Liver (tissue), 9 donors: Measurements from ENCODE around the gene ZFP36. TPM values are rescaled to one million over a fixed set of nuclear protein-coding genes. Genes with fewer than 3 reads are reported as not detected.
A peak's percentile ranks its signal among the peaks of the same experiment; 100 is the strongest.

Experiments used
- DNase-seq: peaks from one replicate; pipeline ENCODE4 v3.0.0-alpha.2; 2017; ENCODE audit warnings: low spot score
- H3K27ac ChIP-seq, 2 donors: one replicate each; pipeline ENCODE4 v1.7.0; 2013; ENCODE audit warnings: inconsistent platforms in 2 of 2, low read length in 2 of 2, control low read depth in 1 of 2, low read depth in 1 of 2, mild to moderate bottlenecking in 1 of 2
- H3K27me3 ChIP-seq, 4 donors: one replicate each; pipeline versions ENCODE4 v1.6.1 to v1.7.0; 2013; ENCODE audit warnings: low read length in 3 of 4, inconsistent platforms in 1 of 4, mild to moderate bottlenecking in 1 of 4, moderate library complexity in 1 of 4; ENCODE audit not compliant: control insufficient read depth in 4 of 4, insufficient read depth in 4 of 4
- H3K36me3 ChIP-seq, 4 donors: one replicate each; pipeline versions ENCODE4 v1.6.1 to v1.7.0; 2013; ENCODE audit warnings: low read length in 3 of 4, mild to moderate bottlenecking in 3 of 4, low read depth in 1 of 4, moderate library complexity in 1 of 4; ENCODE audit not compliant: control insufficient read depth in 4 of 4, insufficient read depth in 3 of 4
- H3K4me1 ChIP-seq, 4 donors: one replicate each; pipeline versions ENCODE4 v1.6.1 to v1.7.0; 2013; ENCODE audit warnings: low read length in 3 of 4, mild to moderate bottlenecking in 3 of 4, moderate library complexity in 1 of 4; ENCODE audit not compliant: control insufficient read depth in 4 of 4, insufficient read depth in 4 of 4
- H3K4me3 ChIP-seq, 3 donors: one replicate each; pipeline versions ENCODE4 v1.6.1 to v1.7.0; 2013; ENCODE audit warnings: low read length in 3 of 3, control low read depth in 1 of 3, low read depth in 1 of 3, mild to moderate bottlenecking in 1 of 3
- H3K9ac ChIP-seq, 2 donors: one replicate each; pipeline ENCODE4 v1.7.0; 2013; ENCODE audit warnings: low read length in 2 of 2, mild to moderate bottlenecking in 2 of 2, moderate library complexity in 2 of 2, control low read depth in 1 of 2, low read depth in 1 of 2
- H3K9me3 ChIP-seq, 4 donors: one replicate each; pipeline versions ENCODE4 v1.6.1 to v1.7.0; 2013; ENCODE audit warnings: low read length in 3 of 4; ENCODE audit not compliant: control insufficient read depth in 4 of 4
- CTCF ChIP-seq: fragments of 150-350 bp; IDR thresholded peaks from 2 replicates; pipeline ENCODE4 v1.5.1; 2017; ENCODE audit warnings: improper control_type of control experiment, low read depth, low read length; ENCODE audit not compliant: missing input control
- EGR1 ChIP-seq, 2 donors: IDR thresholded peaks; 2 replicates each; pipeline ENCODE4 v1.6.1; 2016 to 2018; ENCODE audit warnings: antibody characterized with exemption in 2 of 2, low read depth in 2 of 2
- FOXA1 ChIP-seq: IDR thresholded peaks from 2 replicates; pipeline ENCODE4 v1.6.1; 2016; ENCODE audit warnings: antibody characterized with exemption
- FOXA2 ChIP-seq: IDR thresholded peaks from 2 replicates; pipeline ENCODE4 v1.6.1; 2016; ENCODE audit warnings: antibody characterized with exemption
- GABPA ChIP-seq, 2 donors: IDR thresholded peaks in 1 of 2; conservative IDR thresholded peaks in 1 of 2; 2 replicates each; pipeline ENCODE4 v1.6.1; 2016; ENCODE audit warnings: antibody characterized with exemption in 2 of 2, mild to moderate bottlenecking in 1 of 2, moderate library complexity in 1 of 2
- HNF4A ChIP-seq, 2 donors: conservative IDR thresholded peaks; 2 replicates each; pipeline ENCODE4 v1.6.1; 2016; ENCODE audit warnings: antibody characterized with exemption in 2 of 2, mild to moderate bottlenecking in 2 of 2
- HNF4G ChIP-seq: IDR thresholded peaks from 2 replicates; pipeline ENCODE4 v1.6.1; 2016; ENCODE audit warnings: antibody characterized with exemption
- JUND ChIP-seq, 2 donors: IDR thresholded peaks; 2 replicates each; pipeline ENCODE4 v1.6.1; 2016; ENCODE audit warnings: antibody characterized with exemption in 2 of 2
- MAX ChIP-seq: IDR thresholded peaks from 2 replicates; pipeline ENCODE4 v1.6.1; 2016; ENCODE audit warnings: antibody characterized with exemption
- NR2F2 ChIP-seq: IDR thresholded peaks from 2 replicates; pipeline ENCODE4 v1.6.1; 2016; ENCODE audit warnings: antibody characterized with exemption
- RAD21 ChIP-seq, 2 donors: IDR thresholded peaks; 2 replicates each; pipeline ENCODE4 v1.6.1; 2016; ENCODE audit warnings: antibody characterized with exemption in 2 of 2, mild to moderate bottlenecking in 2 of 2
- RXRA ChIP-seq, 2 donors: IDR thresholded peaks; 2 replicates each; pipeline ENCODE4 v1.6.1; 2017 to 2018; ENCODE audit warnings: antibody characterized with exemption in 2 of 2, mild to moderate bottlenecking in 1 of 2
- SP1 ChIP-seq: IDR thresholded peaks from 2 replicates; pipeline ENCODE4 v1.6.1; 2018; ENCODE audit warnings: antibody characterized with exemption, mild to moderate bottlenecking
- TAF1 ChIP-seq: conservative IDR thresholded peaks from 2 replicates; pipeline ENCODE4 v1.6.1; 2016; ENCODE audit warnings: antibody characterized with exemption, mild to moderate bottlenecking
- YY1 ChIP-seq: IDR thresholded peaks from 2 replicates; pipeline ENCODE4 v1.6.1; 2016; ENCODE audit warnings: antibody characterized with exemption, mild to moderate bottlenecking
- ZBTB33 ChIP-seq: IDR thresholded peaks from 2 replicates; pipeline ENCODE4 v1.6.1; 2016; ENCODE audit warnings: antibody characterized with exemption
- WGBS: extraction: QIAGEN DNeasy Blood & Tissue Kit; methylation state at CpG from one replicate; pipeline ENCODE4 v1.1.7; 2013; 5-methylcytosine and 5-hydroxymethylcytosine counted together
- polyA plus RNA-seq, 2 donors: library from polyadenylated mRNA; stranded (reverse) in 1 of 2; unstranded in 1 of 2; fragments of 200-250 nt in 1 of 2; fragments of >200 nt in 1 of 2; fragmentation: Nextera tagmentation in 1 of 2; extraction: Ambion mirVana in 1 of 2; gene quantifications; one replicate each; pipeline versions ENCODE4 v1.2.1 to v1.2.3, GENCODE V29; 2013 to 2015
- total RNA-seq, 2 donors: library from RNA; depleted of rRNA; stranded (reverse); fragments of >200 nt; gene quantifications; one replicate each; pipeline ENCODE4 v1.2.3, GENCODE V29; 2014
- TF ChIP-seq, protein P1 (sequence below): IDR thresholded peaks from 2 replicates; pipeline ENCODE4 v1.6.1; 2016; ENCODE audit warnings: antibody characterized with exemption
- TF ChIP-seq, protein P2 (sequence below): IDR thresholded peaks from 2 replicates; pipeline ENCODE4 v1.6.1; 2016; ENCODE audit warnings: antibody characterized with exemption, mild to moderate bottlenecking
- donor health status: healthy.
- donor health status: healthy.
- donor health status: healthy.
- donor health status: healthy.
- donor health status: healthy.

The ZFP36 gene
- total and polyA plus RNA-seq, 4 donors: 3.6 to 91.9 (median 35.5) TPM

GRCh38 chr19:39444598-39445195 lies 38.0 kb downstream of the ZFP36 start:
- H3K27me3 ChIP-seq: no peaks in the 10 kb centered on the region
- peak overlapping the region; percentile 72 to 99 (median 87) for H3K4me3 ChIP-seq
- 7% methylated on average over 17 of the region's 17 CpGs for WGBS
- peak; percentile 9 for TF ChIP-seq TAF1
- no peak for TF ChIP-seq ZBTB33
- H3K27ac ChIP-seq: peak overlapping the region; percentile 75 to 92
- peak; percentile 44 for DNase-seq
- H3K9ac ChIP-seq: peak overlapping the region; percentile 79 to 99
- peaks cover 9 to 33% (median 23%) of the 10 kb centered on the region in 4 donors for H3K4me1 ChIP-seq
- no peaks in the 10 kb centered on the region for H3K9me3 ChIP-seq
- peaks cover 0 to 2% (median under 1%) of the 10 kb centered on the region in 4 donors for H3K36me3 ChIP-seq

DNA sequence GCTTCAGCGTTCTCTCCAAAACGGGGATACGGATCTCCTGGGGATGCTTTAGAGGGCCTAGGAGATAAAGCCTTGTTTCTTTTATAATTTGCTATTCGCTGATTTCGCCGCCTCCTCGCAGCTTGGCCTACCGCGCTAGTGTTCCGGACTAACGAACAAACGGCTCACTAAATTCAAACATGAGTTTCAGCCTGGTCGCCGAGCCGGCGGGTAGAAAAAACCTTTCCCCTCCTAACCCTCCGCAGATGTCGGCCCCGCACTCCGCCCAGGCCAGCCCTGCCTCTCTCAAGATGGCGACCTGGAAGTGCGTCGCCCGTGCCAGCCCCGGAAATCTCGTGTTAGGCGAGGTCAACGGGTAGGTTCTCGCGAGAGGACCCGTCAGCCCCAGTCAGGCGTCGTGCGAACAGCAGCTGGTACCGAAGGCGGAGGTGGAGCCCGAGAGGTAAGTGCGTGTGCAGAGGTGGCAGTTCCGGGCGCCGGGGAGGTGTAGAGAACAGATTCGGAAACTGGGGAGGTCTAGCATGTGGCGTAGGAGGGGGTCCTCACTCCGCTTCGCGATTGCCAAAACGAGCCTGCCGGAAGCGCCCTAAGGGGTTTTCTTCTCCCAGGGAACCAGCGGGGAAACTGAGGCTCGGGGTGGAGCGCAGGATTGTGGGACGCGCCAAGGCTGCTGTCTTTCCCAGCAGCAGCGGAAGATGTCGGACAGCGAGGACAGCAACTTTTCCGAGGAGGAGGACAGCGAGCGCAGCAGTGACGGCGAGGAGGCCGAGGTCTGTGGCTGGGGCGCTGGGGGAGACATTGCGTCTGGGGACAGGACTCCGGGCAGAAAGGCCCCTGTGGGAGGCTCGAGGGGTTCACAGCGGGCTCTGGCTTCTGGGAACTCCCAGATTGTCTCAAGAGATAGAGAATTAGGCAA lies 38.8 kb downstream of the ZFP36 start, which contains the start of gene SUPT5H:
SUPT5H (plus strand) TSS at position 387 of the 916 bp plus-strand sequence; CDS start at position 696, 309 bp downstream.
- H3K27ac ChIP-seq: peak within 1 kb of the TSS; percentile 75 to 92
- peak within 1 kb of the TSS; percentile 89 to 99 for H3K9ac ChIP-seq
- peak within 1 kb of the TSS; percentile 72 to 99 (median 87) for H3K4me3 ChIP-seq
- no peaks in the 10 kb centered on the region for H3K9me3 ChIP-seq
- H3K27me3 ChIP-seq: no peaks in the 10 kb centered on the region
- WGBS: under 1% methylated on average over 68 of the region's 68 CpGs
- peaks cover 9 to 36% (median 24%) of the 10 kb centered on the region in 4 donors for H3K4me1 ChIP-seq
- H3K36me3 ChIP-seq: peaks cover 0 to 2% (median under 1%) of the 10 kb centered on the region in 4 donors
- TF ChIP-seq HNF4A (conservative IDR thresholded peaks at IDR 0.05): peak in 1 of 2 donors; percentile 4
- peak; percentile 99 for TF ChIP-seq YY1
- TF ChIP-seq SP1: peak; percentile 61
- TF ChIP-seq RAD21 (IDR thresholded peaks at IDR 0.05): peak; percentile 16 to 38
- peak; percentile 81 for TF ChIP-seq MAX
- TF ChIP-seq EGR1 (IDR thresholded peaks at IDR 0.05; ENCODE audit: low read depth in 2 of 2): peak in 1 of 2 donors; percentile 27
- TF ChIP-seq GABPA (IDR thresholded peaks at IDR 0.05 in 1 of 2, conservative IDR thresholded peaks at IDR 0.05 in 1 of 2): peak in 1 of 2 donors; percentile 91
- TF ChIP-seq, protein P1, sequence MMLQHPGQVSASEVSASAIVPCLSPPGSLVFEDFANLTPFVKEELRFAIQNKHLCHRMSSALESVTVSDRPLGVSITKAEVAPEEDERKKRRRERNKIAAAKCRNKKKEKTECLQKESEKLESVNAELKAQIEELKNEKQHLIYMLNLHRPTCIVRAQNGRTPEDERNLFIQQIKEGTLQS: no peak
- TF ChIP-seq FOXA1: no peak
- peak; percentile 69 for TF ChIP-seq NR2F2
- TF ChIP-seq FOXA2: no peak
- TF ChIP-seq HNF4G: no peak
- TF ChIP-seq RXRA (IDR thresholded peaks at IDR 0.05): peak; percentile 83 to 94
- peak in 1 of 2 donors; percentile 16 for TF ChIP-seq JUND (IDR thresholded peaks at IDR 0.05)
- TF ChIP-seq, protein P2, sequence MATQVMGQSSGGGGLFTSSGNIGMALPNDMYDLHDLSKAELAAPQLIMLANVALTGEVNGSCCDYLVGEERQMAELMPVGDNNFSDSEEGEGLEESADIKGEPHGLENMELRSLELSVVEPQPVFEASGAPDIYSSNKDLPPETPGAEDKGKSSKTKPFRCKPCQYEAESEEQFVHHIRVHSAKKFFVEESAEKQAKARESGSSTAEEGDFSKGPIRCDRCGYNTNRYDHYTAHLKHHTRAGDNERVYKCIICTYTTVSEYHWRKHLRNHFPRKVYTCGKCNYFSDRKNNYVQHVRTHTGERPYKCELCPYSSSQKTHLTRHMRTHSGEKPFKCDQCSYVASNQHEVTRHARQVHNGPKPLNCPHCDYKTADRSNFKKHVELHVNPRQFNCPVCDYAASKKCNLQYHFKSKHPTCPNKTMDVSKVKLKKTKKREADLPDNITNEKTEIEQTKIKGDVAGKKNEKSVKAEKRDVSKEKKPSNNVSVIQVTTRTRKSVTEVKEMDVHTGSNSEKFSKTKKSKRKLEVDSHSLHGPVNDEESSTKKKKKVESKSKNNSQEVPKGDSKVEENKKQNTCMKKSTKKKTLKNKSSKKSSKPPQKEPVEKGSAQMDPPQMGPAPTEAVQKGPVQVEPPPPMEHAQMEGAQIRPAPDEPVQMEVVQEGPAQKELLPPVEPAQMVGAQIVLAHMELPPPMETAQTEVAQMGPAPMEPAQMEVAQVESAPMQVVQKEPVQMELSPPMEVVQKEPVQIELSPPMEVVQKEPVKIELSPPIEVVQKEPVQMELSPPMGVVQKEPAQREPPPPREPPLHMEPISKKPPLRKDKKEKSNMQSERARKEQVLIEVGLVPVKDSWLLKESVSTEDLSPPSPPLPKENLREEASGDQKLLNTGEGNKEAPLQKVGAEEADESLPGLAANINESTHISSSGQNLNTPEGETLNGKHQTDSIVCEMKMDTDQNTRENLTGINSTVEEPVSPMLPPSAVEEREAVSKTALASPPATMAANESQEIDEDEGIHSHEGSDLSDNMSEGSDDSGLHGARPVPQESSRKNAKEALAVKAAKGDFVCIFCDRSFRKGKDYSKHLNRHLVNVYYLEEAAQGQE: no peak
- peak; percentile 100 for TF ChIP-seq ZBTB33
- TF ChIP-seq CTCF: no peak
- TF ChIP-seq TAF1: no peak
- DNase-seq: peak; percentile 94
